K562 (cell line): ENCODE data around the gene ARHGEF1.

ENCODE experiments used
- ARID2 ChIP-seq: fragments of 450-650 bp; IDR thresholded peaks from 2 replicates; pipeline ENCODE4 v1.6.1; 2017; ENCODE audit warnings: antibody characterized with exemption, mild to moderate bottlenecking
- CREB1 ChIP-seq, 2 experiments: sonication (generic) in 1 of 2; formaldehyde crosslinking in 1 of 2; IDR thresholded peaks; 2 replicates each; pipeline versions ENCODE4 v1.6.1 to v1.8.0; 2012 to 2022; ENCODE audit warnings: inconsistent platforms in 1 of 2, mild to moderate bottlenecking in 1 of 2, missing genetic modification reagents in 1 of 2, moderate library complexity in 1 of 2
- EP300 ChIP-seq: IDR thresholded peaks from 2 replicates; pipeline ENCODE4 v1.6.1; 2012; ENCODE audit warnings: low read length, improper control_type of control experiment
- GABPB1 ChIP-seq: sonication (generic); formaldehyde crosslinking; IDR thresholded peaks from 2 replicates; pipeline ENCODE4 v1.8.0; 2022; ENCODE audit warnings: mild to moderate bottlenecking, missing genetic modification reagents
- GATA2 ChIP-seq: sonication (generic); formaldehyde crosslinking; IDR thresholded peaks from 2 replicates; pipeline ENCODE4 v1.4.0; 2020; ENCODE audit warnings: mild to moderate bottlenecking, missing genetic modification reagents
- MYNN ChIP-seq, 2 experiments: sonication (generic); formaldehyde crosslinking in 1 of 2; IDR thresholded peaks; 2 replicates each; pipeline versions ENCODE4 v1.5.0 to v1.6.1; 2016 to 2020; ENCODE audit warnings: antibody characterized with exemption in 1 of 2, missing genetic modification reagents in 1 of 2
- ZNF174 ChIP-seq: fragments of 250-450 bp; sonication (Bioruptor Pico); IDR thresholded peaks from 2 replicates; pipeline ENCODE4 v1.4.0; 2020; ENCODE audit warnings: mild to moderate bottlenecking
- ZNF175 ChIP-seq: fragments of 200-800 bp; sonication (Bioruptor generic); IDR thresholded peaks from 2 replicates; pipeline ENCODE4 v1.6.1; 2016; ENCODE audit warnings: low read depth, mild to moderate bottlenecking, missing genetic modification characterization, missing compliant biosample characterization
- ZNF384 ChIP-seq: IDR thresholded peaks from 2 replicates; pipeline ENCODE4 v1.6.1; 2012; ENCODE audit warnings: low read depth, low read length, improper control_type of control experiment
- TF ChIP-seq, protein P1 (sequence below), 3 experiments: IDR thresholded peaks in 2 of 3; conservative IDR thresholded peaks in 1 of 3; 2 replicates each; pipeline ENCODE4 v1.5.1; 2011 to 2012; ENCODE audit warnings: low read length in 3 of 3, mild to moderate bottlenecking in 3 of 3, control low read depth in 2 of 3, improper control_type of control experiment in 1 of 3, inconsistent platforms in 1 of 3, low read depth in 1 of 3, mixed read lengths in 1 of 3, moderate library complexity in 1 of 3; ENCODE audit not compliant: insufficient read depth in 2 of 3

DNA sequence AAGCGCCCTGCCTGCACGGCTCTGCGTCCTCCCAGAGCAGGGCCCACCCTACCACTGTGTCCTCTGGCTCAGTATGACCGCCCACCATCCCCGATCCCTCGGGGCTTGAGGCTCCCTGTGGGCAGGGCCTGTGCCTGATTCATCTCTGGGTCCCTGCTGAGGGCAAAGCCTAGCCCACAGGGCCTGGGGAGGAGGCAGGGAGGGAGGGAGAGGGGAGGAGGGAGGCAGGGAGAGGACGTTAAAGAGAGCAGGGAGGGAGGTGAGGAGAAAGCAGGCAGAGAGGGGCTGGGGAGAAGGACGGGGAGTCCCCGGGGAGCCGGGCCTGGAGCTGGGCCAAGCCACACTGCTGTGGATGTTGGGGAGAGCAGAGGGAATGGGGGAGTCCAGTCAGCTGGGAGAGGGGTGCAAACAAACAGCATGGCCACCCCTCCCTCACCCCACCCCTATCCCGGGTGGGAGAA is 49.3 kb downstream of the ARHGEF1 start:
- TF ChIP-seq GATA2 (CRISPR knock-in tag) (no peak), EP300 (no peak), GABPB1 (CRISPR knock-in tag) (no peak), ZNF174 (CRISPR knock-in tag) (no peak), ZNF384 (no peak), ARID2 (no peak), MYNN (IDR thresholded peaks at IDR 0.05) (no peak), MYNN (CRISPR knock-in tag; IDR thresholded peaks at IDR 0.05) (no peak), CREB1 (IDR thresholded peaks at IDR 0.05) (no peak), CREB1 (CRISPR knock-in tag; IDR thresholded peaks at IDR 0.05) (no peak), ZNF175 (CRISPR knock-in tag) (no peak)
- TF ChIP-seq, protein P1, sequence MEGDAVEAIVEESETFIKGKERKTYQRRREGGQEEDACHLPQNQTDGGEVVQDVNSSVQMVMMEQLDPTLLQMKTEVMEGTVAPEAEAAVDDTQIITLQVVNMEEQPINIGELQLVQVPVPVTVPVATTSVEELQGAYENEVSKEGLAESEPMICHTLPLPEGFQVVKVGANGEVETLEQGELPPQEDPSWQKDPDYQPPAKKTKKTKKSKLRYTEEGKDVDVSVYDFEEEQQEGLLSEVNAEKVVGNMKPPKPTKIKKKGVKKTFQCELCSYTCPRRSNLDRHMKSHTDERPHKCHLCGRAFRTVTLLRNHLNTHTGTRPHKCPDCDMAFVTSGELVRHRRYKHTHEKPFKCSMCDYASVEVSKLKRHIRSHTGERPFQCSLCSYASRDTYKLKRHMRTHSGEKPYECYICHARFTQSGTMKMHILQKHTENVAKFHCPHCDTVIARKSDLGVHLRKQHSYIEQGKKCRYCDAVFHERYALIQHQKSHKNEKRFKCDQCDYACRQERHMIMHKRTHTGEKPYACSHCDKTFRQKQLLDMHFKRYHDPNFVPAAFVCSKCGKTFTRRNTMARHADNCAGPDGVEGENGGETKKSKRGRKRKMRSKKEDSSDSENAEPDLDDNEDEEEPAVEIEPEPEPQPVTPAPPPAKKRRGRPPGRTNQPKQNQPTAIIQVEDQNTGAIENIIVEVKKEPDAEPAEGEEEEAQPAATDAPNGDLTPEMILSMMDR (IDR thresholded peaks at IDR 0.05 in 2 of 3, conservative IDR thresholded peaks at IDR 0.05 in 1 of 3; ENCODE audit: insufficient read depth in 2 of 3, low read depth in 1 of 3, low read length in 3 of 3), result no peak
